Activated T-cell treated with anti-CD3 and anti-CD28 coated beads, Interleukin-2, amount 50 U/mL, for 72 hours (primary cell): ENCODE results near the gene SHISA9. TPM values are rescaled to one million over a fixed set of nuclear protein-coding genes. Genes with fewer than 3 reads are reported as not detected.

Experiments used
- ATAC-seq, 2 donors: fragments of 150-1000 bp; cut with Tn5 transposase; replicated peaks in 1 of 2; 2 replicates each; pipeline ENCODE4 v1.10.0; 2021; ENCODE audit warnings: moderate library complexity in 2 of 2, mild to moderate bottlenecking in 1 of 2
- DNase-seq, 2 donors: peaks; one replicate each; pipeline ENCODE4 v3.0.0; 2021 to 2022; ENCODE audit warnings: mixed read lengths in 1 of 2
- H3K27ac Mint-ChIP-seq: one replicate; pipeline ENCODE4 v1.8.0; 2022; ENCODE audit warnings: mild to moderate bottlenecking, moderate library complexity, mixed read lengths
- H3K27me3 Mint-ChIP-seq: one replicate; pipeline ENCODE4 v1.8.0; 2022; ENCODE audit warnings: low read depth, mixed read lengths
- H3K36me3 Mint-ChIP-seq, 2 donors: one replicate each; pipeline ENCODE4 v1.8.0; 2022; ENCODE audit warnings: mixed read lengths in 2 of 2, mild to moderate bottlenecking in 1 of 2; ENCODE audit not compliant: insufficient read depth in 2 of 2
- H3K4me1 Mint-ChIP-seq: one replicate; pipeline ENCODE4 v1.8.0; 2022; ENCODE audit warnings: low read depth, mixed read lengths
- H3K4me3 Mint-ChIP-seq, 2 donors: one replicate each; pipeline ENCODE4 v1.8.0; 2022; ENCODE audit warnings: mild to moderate bottlenecking in 2 of 2, mixed read lengths in 2 of 2, moderate library complexity in 2 of 2
- H3K9me3 Mint-ChIP-seq, 2 donors: one replicate each; pipeline ENCODE4 v1.8.0; 2022; ENCODE audit warnings: mixed read lengths in 2 of 2
- total RNA-seq, 2 donors: library from RNA; stranded (reverse); gene quantifications; one replicate each; pipeline ENCODE4 v1.2.3, GENCODE V29; 2022

SHISA9 gene
- total RNA-seq, 2 donors from 2014 or later = 0.14 TPM; not detected in 1

GRCh38 chr16:12936391-12936790 lies 35.0 kb downstream of the SHISA9 start:
- H3K36me3 Mint-ChIP-seq = no peaks in the 10 kb centered on the region
- H3K27me3 Mint-ChIP-seq = peaks cover 29% of the 10 kb centered on the region
- H3K27ac Mint-ChIP-seq = no peak overlapping the region
- H3K9me3 Mint-ChIP-seq = peaks cover 8 to 10% of the 10 kb centered on the region in 2 donors
- no peaks in the 10 kb centered on the region for H3K4me1 Mint-ChIP-seq
- no peak for DNase-seq
- no peak for ATAC-seq
- H3K4me3 Mint-ChIP-seq = no peak overlapping the region

GRCh38 chr16:12941896-12942295 lies 40.5 kb downstream of the SHISA9 start:
- Mint-ChIP-seq H3K36me3 (peaks cover 0 to 2% of the 10 kb centered on the region in 2 donors), H3K27ac (no peak overlapping the region), H3K27me3 (no peaks in the 10 kb centered on the region), H3K4me1 (no peaks in the 10 kb centered on the region), H3K4me3 (no peak overlapping the region), H3K9me3 (peaks cover 4% of the 10 kb centered on the region in 2 donors)
- no peak for ATAC-seq
- DNase-seq = no peak

GRCh38 chr16:12942861-12943260 lies 41.5 kb downstream of the SHISA9 start:
- no peak for DNase-seq
- Mint-ChIP-seq H3K27ac (no peak overlapping the region), H3K9me3 (peaks cover 4% of the 10 kb centered on the region in 2 donors), H3K4me3 (no peak overlapping the region), H3K36me3 (peaks cover 0 to 2% of the 10 kb centered on the region in 2 donors), H3K27me3 (no peaks in the 10 kb centered on the region), H3K4me1 (no peaks in the 10 kb centered on the region)
- no peak for ATAC-seq

GRCh38 chr16:12944300-12944699 lies 42.9 kb downstream of the SHISA9 start:
- Mint-ChIP-seq H3K27ac (no peak overlapping the region), H3K4me1 (no peaks in the 10 kb centered on the region), H3K36me3 (peaks cover 0 to 2% of the 10 kb centered on the region in 2 donors), H3K4me3 (no peak overlapping the region), H3K9me3 (peaks cover 3 to 4% of the 10 kb centered on the region in 2 donors), H3K27me3 (no peaks in the 10 kb centered on the region)
- DNase-seq (no peak), ATAC-seq (no peak)

GRCh38 chr16:12951392-12951791 lies 50.0 kb downstream of the SHISA9 start:
- ATAC-seq = no peak
- H3K27me3 Mint-ChIP-seq = peaks cover 11% of the 10 kb centered on the region
- H3K4me1 Mint-ChIP-seq = no peaks in the 10 kb centered on the region
- H3K36me3 Mint-ChIP-seq = peaks cover 0 to 2% of the 10 kb centered on the region in 2 donors
- H3K9me3 Mint-ChIP-seq = peaks cover 3 to 4% of the 10 kb centered on the region in 2 donors
- no peak overlapping the region for H3K27ac Mint-ChIP-seq
- no peak overlapping the region for H3K4me3 Mint-ChIP-seq
- DNase-seq = no peak

- ATAC-seq (no peak), DNase-seq (no peak)
- no peaks in the 10 kb centered on the region for H3K4me1 Mint-ChIP-seq
- H3K9me3 Mint-ChIP-seq = peaks cover 3 to 4% of the 10 kb centered on the region in 2 donors
- H3K27me3 Mint-ChIP-seq = peaks cover 11% of the 10 kb centered on the region
- H3K27ac Mint-ChIP-seq = no peak overlapping the region
- H3K36me3 Mint-ChIP-seq = no peaks in the 10 kb centered on the region
- no peak overlapping the region for H3K4me3 Mint-ChIP-seq
Measured at GRCh38 chr16:12951976-12952375, 50.6 kb downstream of the SHISA9 start.

GRCh38 chr16:12958366-12958765 lies 57.0 kb downstream of the SHISA9 start:
- Mint-ChIP-seq H3K27ac (no peak overlapping the region), H3K27me3 (peaks cover 11% of the 10 kb centered on the region), H3K4me1 (no peaks in the 10 kb centered on the region), H3K9me3 (peaks cover 0 to 3% of the 10 kb centered on the region in 2 donors), H3K36me3 (peaks cover 0 to 6% of the 10 kb centered on the region in 2 donors), H3K4me3 (no peak overlapping the region)
- no peak for DNase-seq
- no peak for ATAC-seq

GRCh38 chr16:12959072-12959471 lies 57.7 kb downstream of the SHISA9 start:
- Mint-ChIP-seq H3K4me3 (no peak overlapping the region), H3K4me1 (no peaks in the 10 kb centered on the region), H3K36me3 (peaks cover 0 to 6% of the 10 kb centered on the region in 2 donors), H3K27me3 (peaks cover 11% of the 10 kb centered on the region), H3K9me3 (peaks cover 0 to 3% of the 10 kb centered on the region in 2 donors), H3K27ac (no peak overlapping the region)
- DNase-seq (no peak), ATAC-seq (no peak)

- no peaks in the 10 kb centered on the region for H3K27me3 Mint-ChIP-seq
- no peak overlapping the region for H3K27ac Mint-ChIP-seq
- no peak for DNase-seq
- ATAC-seq = no peak
- peaks cover 0 to 3% of the 10 kb centered on the region in 2 donors for H3K9me3 Mint-ChIP-seq
- no peak overlapping the region for H3K4me3 Mint-ChIP-seq
- H3K4me1 Mint-ChIP-seq = no peaks in the 10 kb centered on the region
- peaks cover 0 to 6% of the 10 kb centered on the region in 2 donors for H3K36me3 Mint-ChIP-seq
Measured at GRCh38 chr16:12961626-12962025, 60.2 kb downstream of the SHISA9 start.

GRCh38 chr16:12964461-12964860 lies 63.1 kb downstream of the SHISA9 start:
- no peak for ATAC-seq

GRCh38 chr16:12965274-12965804 lies 63.9 kb downstream of the SHISA9 start:
- no peak overlapping the region for H3K27ac Mint-ChIP-seq
- ATAC-seq = no peak
- no peak for DNase-seq
- H3K4me3 Mint-ChIP-seq = no peak overlapping the region
- H3K27me3 Mint-ChIP-seq = no peaks in the 10 kb centered on the region
- H3K9me3 Mint-ChIP-seq = peaks cover 0 to 2% of the 10 kb centered on the region in 2 donors
- peaks cover 0 to 6% of the 10 kb centered on the region in 2 donors for H3K36me3 Mint-ChIP-seq
- no peaks in the 10 kb centered on the region for H3K4me1 Mint-ChIP-seq

More at GRCh38 chr16:12964461-12964860, 63.1 kb downstream of the SHISA9 start:
- no peak overlapping the region for H3K27ac Mint-ChIP-seq
- H3K27me3 Mint-ChIP-seq = no peaks in the 10 kb centered on the region
- peaks cover 0 to 3% of the 10 kb centered on the region in 2 donors for H3K9me3 Mint-ChIP-seq
- H3K4me3 Mint-ChIP-seq = no peak overlapping the region
- H3K36me3 Mint-ChIP-seq = peaks cover 0 to 6% of the 10 kb centered on the region in 2 donors
- H3K4me1 Mint-ChIP-seq = no peaks in the 10 kb centered on the region
- DNase-seq = no peak

- Mint-ChIP-seq H3K4me3 (no peak overlapping the region), H3K27me3 (no peaks in the 10 kb centered on the region), H3K27ac (no peak overlapping the region), H3K36me3 (no peaks in the 10 kb centered on the region), H3K9me3 (no peaks in the 10 kb centered on the region), H3K4me1 (no peaks in the 10 kb centered on the region)
- ATAC-seq = no peak
- DNase-seq = no peak
Measured at GRCh38 chr16:12971241-12971640, 69.8 kb downstream of the SHISA9 start.

GRCh38 chr16:12972246-12972645 lies 70.8 kb downstream of the SHISA9 start:
- H3K36me3 Mint-ChIP-seq = no peaks in the 10 kb centered on the region
- H3K4me1 Mint-ChIP-seq = no peaks in the 10 kb centered on the region
- DNase-seq = no peak
- ATAC-seq = no peak
- H3K4me3 Mint-ChIP-seq = no peak overlapping the region
- H3K9me3 Mint-ChIP-seq = peaks cover 0 to 2% of the 10 kb centered on the region in 2 donors
- no peaks in the 10 kb centered on the region for H3K27me3 Mint-ChIP-seq
- no peak overlapping the region for H3K27ac Mint-ChIP-seq

GRCh38 chr16:12975766-12976165 lies 74.4 kb downstream of the SHISA9 start:
- Mint-ChIP-seq H3K27ac (no peak overlapping the region), H3K4me1 (no peaks in the 10 kb centered on the region)

More at GRCh38 chr16:12975766-12976165, 74.4 kb downstream of the SHISA9 start:
- DNase-seq = no peak
- no peak overlapping the region for H3K4me3 Mint-ChIP-seq
- ATAC-seq = no peak
- peaks cover 0 to 4% of the 10 kb centered on the region in 2 donors for H3K9me3 Mint-ChIP-seq
- no peaks in the 10 kb centered on the region for H3K36me3 Mint-ChIP-seq
- H3K27me3 Mint-ChIP-seq = no peaks in the 10 kb centered on the region
